Gastroesophageal sphincter (tissue), 3 donors: ENCODE results near the gene PPP6R3.

Source experiments
- EP300 ChIP-seq: sonication (generic); formaldehyde crosslinking; IDR thresholded peaks from one replicate; pipeline ENCODE4 v1.6.1; 2017; ENCODE audit warnings: antibody characterized with exemption, mild to moderate bottlenecking
- POLR2A ChIP-seq, 2 donors: fragments of 450-650 bp; IDR thresholded peaks; one replicate each; pipeline ENCODE4 v1.6.1; 2017; ENCODE audit warnings: antibody characterized with exemption in 2 of 2, mild to moderate bottlenecking in 2 of 2, moderate library complexity in 1 of 2
- POLR2AphosphoS5 ChIP-seq: sonication (generic); formaldehyde crosslinking; IDR thresholded peaks from one replicate; pipeline ENCODE4 v1.6.1; 2017; ENCODE audit warnings: antibody characterized with exemption
- TF ChIP-seq, protein P1 (sequence below), 4 experiments: fragments of 200-600 bp in 2 of 4; fragments of 450-650 bp in 2 of 4; sonication (generic) in 1 of 4; IDR thresholded peaks; one replicate each; pipeline ENCODE4 v1.5.1; 2017 to 2019; ENCODE audit warnings: antibody characterized with exemption in 4 of 4, mild to moderate bottlenecking in 2 of 4, moderate library complexity in 2 of 4

DNA sequence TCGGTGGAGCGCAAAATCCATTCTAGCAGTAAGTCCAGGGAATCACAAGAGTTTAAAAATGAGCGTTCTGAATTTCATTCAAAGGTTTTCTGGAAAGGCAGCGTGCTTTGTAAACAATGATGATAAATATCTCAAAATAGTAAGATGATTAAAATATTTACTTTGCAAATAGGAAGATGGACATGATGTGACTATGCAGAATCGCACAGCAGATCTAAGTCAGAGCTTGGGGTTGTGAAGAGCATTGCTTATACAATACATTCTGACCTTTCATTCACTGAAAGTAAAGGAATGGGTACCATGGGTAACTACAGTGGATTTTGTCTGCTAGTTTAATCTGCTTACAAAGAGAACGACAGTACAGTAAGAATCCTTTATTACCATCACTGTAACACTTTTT is 77.5 kb downstream of the PPP6R3 start:
- TF ChIP-seq, protein P1, sequence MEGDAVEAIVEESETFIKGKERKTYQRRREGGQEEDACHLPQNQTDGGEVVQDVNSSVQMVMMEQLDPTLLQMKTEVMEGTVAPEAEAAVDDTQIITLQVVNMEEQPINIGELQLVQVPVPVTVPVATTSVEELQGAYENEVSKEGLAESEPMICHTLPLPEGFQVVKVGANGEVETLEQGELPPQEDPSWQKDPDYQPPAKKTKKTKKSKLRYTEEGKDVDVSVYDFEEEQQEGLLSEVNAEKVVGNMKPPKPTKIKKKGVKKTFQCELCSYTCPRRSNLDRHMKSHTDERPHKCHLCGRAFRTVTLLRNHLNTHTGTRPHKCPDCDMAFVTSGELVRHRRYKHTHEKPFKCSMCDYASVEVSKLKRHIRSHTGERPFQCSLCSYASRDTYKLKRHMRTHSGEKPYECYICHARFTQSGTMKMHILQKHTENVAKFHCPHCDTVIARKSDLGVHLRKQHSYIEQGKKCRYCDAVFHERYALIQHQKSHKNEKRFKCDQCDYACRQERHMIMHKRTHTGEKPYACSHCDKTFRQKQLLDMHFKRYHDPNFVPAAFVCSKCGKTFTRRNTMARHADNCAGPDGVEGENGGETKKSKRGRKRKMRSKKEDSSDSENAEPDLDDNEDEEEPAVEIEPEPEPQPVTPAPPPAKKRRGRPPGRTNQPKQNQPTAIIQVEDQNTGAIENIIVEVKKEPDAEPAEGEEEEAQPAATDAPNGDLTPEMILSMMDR (IDR thresholded peaks at IDR 0.05): no peak
- TF ChIP-seq POLR2AphosphoS5 (no peak), POLR2A (IDR thresholded peaks at IDR 0.05) (no peak), EP300 (no peak)
